ENCODE results near the gene ST8SIA1. TPM values are rescaled to one million over a fixed set of nuclear protein-coding genes. Genes with fewer than 3 reads are reported as not detected.

Gene ST8SIA1
- total RNA-seq, 2 experiments from 2014 or later = 5.6 to 5.7 TPM

DNA sequence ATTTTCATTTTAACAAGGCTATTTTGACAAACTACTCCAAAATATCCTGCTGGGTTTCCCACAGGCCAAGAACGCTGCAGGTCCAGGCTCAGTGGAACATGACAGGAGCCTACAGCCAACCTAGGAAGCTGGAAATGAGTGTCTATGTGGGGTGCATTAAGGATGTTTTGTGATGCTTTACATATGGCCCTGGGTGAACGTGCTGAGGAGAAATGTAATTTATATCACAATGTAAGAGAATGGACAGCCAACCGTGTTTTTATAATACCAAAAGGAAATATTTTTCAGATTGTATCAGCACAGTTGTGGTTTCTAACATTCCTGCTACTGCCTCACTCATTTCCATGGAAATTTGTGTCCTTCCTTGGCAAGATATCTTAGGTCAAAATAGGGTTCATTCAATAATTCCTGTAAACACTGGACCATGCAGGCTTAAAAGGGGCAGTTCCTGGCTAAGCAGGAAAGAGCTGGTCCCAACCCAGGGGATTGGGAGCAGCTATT is 51.5 kb downstream of the ST8SIA1 start:
- H3K4me3 Mint-ChIP-seq = no peak overlapping the region
- Histone ChIP-seq H3K27me3 (ENCODE audit: control insufficient read depth in 1 of 2, insufficient read depth in 2 of 2, low read length in 2 of 2) (no peaks in the 10 kb centered on the region), H3K4me1 (ENCODE audit: insufficient read depth, low read length) (peaks cover 6% of the 10 kb centered on the region), H3K4me3 (ENCODE audit: low read length) (no peak overlapping the region), H3K36me3 (ENCODE audit: insufficient read depth, low read length) (peaks cover 2% of the 10 kb centered on the region), H3K27ac (ENCODE audit: low read depth in 1 of 2, low read length in 2 of 2) (no peak overlapping the region), H3K9me3 (ENCODE audit: control insufficient read depth in 1 of 2, insufficient read depth in 1 of 2, low read length in 2 of 2) (no peaks in the 10 kb centered on the region)
- ChIA-PET POLR2A (interaction anchor here (0.6 kb wide), 1 partner anchor 352 kb away, joined by 3 read pairs; no protein-coding TSS in a partner anchor), CTCF (no interaction called here)
- DNase-seq = no peak
- H3K36me3 Mint-ChIP-seq (ENCODE audit: low read depth) = no peaks in the 10 kb centered on the region
- intact Hi-C loops (cut with DNase I, micrococcal nuclease) = no loop called here
- no peaks in the 10 kb centered on the region for H3K9me3 Mint-ChIP-seq
- ATAC-seq (ENCODE audit: poor library complexity) = no peak
- peaks cover 14% of the 10 kb centered on the region for H3K4me1 Mint-ChIP-seq (ENCODE audit: low read depth)
- TF ChIP-seq, protein P1, sequence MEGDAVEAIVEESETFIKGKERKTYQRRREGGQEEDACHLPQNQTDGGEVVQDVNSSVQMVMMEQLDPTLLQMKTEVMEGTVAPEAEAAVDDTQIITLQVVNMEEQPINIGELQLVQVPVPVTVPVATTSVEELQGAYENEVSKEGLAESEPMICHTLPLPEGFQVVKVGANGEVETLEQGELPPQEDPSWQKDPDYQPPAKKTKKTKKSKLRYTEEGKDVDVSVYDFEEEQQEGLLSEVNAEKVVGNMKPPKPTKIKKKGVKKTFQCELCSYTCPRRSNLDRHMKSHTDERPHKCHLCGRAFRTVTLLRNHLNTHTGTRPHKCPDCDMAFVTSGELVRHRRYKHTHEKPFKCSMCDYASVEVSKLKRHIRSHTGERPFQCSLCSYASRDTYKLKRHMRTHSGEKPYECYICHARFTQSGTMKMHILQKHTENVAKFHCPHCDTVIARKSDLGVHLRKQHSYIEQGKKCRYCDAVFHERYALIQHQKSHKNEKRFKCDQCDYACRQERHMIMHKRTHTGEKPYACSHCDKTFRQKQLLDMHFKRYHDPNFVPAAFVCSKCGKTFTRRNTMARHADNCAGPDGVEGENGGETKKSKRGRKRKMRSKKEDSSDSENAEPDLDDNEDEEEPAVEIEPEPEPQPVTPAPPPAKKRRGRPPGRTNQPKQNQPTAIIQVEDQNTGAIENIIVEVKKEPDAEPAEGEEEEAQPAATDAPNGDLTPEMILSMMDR (IDR thresholded peaks at IDR 0.05) = no peak
- H3K27me3 Mint-ChIP-seq = no peaks in the 10 kb centered on the region
- no peak overlapping the region for H3K27ac Mint-ChIP-seq

DNA sequence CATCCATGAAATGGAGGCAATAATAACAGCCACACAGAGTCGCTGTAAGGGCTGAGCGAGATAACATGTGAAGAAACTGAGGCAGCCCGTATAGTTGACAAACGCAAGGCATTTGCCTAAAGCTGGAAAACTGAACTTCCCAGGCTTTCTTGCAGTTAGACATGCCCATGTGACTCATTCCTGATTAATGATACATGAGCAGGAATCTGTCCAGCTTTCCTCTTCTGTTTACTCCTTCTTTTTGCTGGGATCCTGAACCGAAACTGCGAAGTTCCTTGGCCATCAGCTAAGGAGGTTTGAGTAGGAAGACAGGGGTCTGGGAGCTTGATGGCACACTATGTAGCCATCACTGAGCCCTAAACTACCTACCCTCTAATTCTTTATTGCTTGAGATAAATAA is 52.2 kb downstream of the ST8SIA1 start:
- no peaks in the 10 kb centered on the region for H3K27me3 ChIP-seq (ENCODE audit: control insufficient read depth in 1 of 2, insufficient read depth in 2 of 2, low read length in 2 of 2)
- no peaks in the 10 kb centered on the region for H3K9me3 ChIP-seq (ENCODE audit: control insufficient read depth in 1 of 2, insufficient read depth in 1 of 2, low read length in 2 of 2)
- TF ChIP-seq, protein P1 (IDR thresholded peaks at IDR 0.05) = no peak
- Mint-ChIP-seq H3K4me3 (no peak overlapping the region), H3K9me3 (no peaks in the 10 kb centered on the region), H3K27ac (no peak overlapping the region), H3K27me3 (no peaks in the 10 kb centered on the region), H3K4me1 (ENCODE audit: low read depth) (peaks cover 7% of the 10 kb centered on the region), H3K36me3 (ENCODE audit: low read depth) (no peaks in the 10 kb centered on the region)
- H3K4me3 ChIP-seq (ENCODE audit: low read length) = no peak overlapping the region
- peaks cover 2% of the 10 kb centered on the region for H3K36me3 ChIP-seq (ENCODE audit: insufficient read depth, low read length)
- intact Hi-C loops (cut with DNase I, micrococcal nuclease) = no loop called here
- ATAC-seq (ENCODE audit: poor library complexity) = no peak
- POLR2A ChIA-PET = no interaction called here
- no peak overlapping the region for H3K27ac ChIP-seq (ENCODE audit: low read depth in 1 of 2, low read length in 2 of 2)
- CTCF ChIA-PET = no interaction called here
- no peak for DNase-seq
- no peaks in the 10 kb centered on the region for H3K4me1 ChIP-seq (ENCODE audit: insufficient read depth, low read length)

DNA sequence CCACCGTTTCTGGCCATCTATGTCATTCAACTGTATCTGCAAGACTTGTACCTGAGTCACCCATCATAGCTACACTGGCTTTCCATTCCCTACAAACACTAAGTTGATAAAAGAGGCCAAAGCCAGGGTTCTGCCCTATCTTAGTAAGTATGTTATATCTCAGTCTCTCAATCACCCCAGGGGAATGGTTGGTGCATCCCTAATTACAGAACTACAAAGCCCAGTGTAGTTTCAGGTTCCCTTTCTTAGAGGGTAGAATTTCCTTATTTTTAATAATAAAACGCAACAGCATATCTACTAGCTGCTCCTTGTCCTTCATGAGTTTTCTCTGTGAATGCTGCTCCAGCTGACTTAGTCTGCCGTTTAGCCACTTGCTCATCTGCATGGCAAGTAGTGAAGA is 57.6 kb downstream of the ST8SIA1 start:
- intact Hi-C loops (cut with DNase I, micrococcal nuclease) = no loop called here
- ATAC-seq (ENCODE audit: poor library complexity) (no peak), DNase-seq (no peak)
- Histone ChIP-seq H3K4me1 (ENCODE audit: insufficient read depth, low read length) (no peaks in the 10 kb centered on the region), H3K36me3 (ENCODE audit: insufficient read depth, low read length) (no peaks in the 10 kb centered on the region), H3K27me3 (ENCODE audit: control insufficient read depth in 1 of 2, insufficient read depth in 2 of 2, low read length in 2 of 2) (no peaks in the 10 kb centered on the region), H3K9me3 (ENCODE audit: control insufficient read depth in 1 of 2, insufficient read depth in 1 of 2, low read length in 2 of 2) (no peaks in the 10 kb centered on the region), H3K4me3 (ENCODE audit: low read length) (no peak overlapping the region), H3K27ac (ENCODE audit: low read depth in 1 of 2, low read length in 2 of 2) (no peak overlapping the region)
- no peaks in the 10 kb centered on the region for H3K27me3 Mint-ChIP-seq
- TF ChIP-seq, protein P1 (IDR thresholded peaks at IDR 0.05) = no peak
- CTCF ChIA-PET = no interaction called here
- H3K36me3 Mint-ChIP-seq (ENCODE audit: low read depth) = no peaks in the 10 kb centered on the region
- no peaks in the 10 kb centered on the region for H3K4me1 Mint-ChIP-seq (ENCODE audit: low read depth)
- POLR2A ChIA-PET = no interaction called here
- H3K4me3 Mint-ChIP-seq = no peak overlapping the region
- no peak overlapping the region for H3K27ac Mint-ChIP-seq
- no peaks in the 10 kb centered on the region for H3K9me3 Mint-ChIP-seq
